T-helper 2 cell treated with Interferon-gamma antibody and Interleukin-4, amounts not matched to agents 100 ng/mL and 5 ng/mL, for 36 hours (primary cell): ENCODE measurements around the gene ZCWPW2. TPM values are rescaled to one million over a fixed set of nuclear protein-coding genes. Genes with fewer than 3 reads are reported as not detected.

Experiments used
- intact Hi-C: fragments of 100-400 bp; cut with micrococcal nuclease; formaldehyde crosslinking; loops from one replicate; pipeline ENCODE4 v1.15.1; 2023
- total RNA-seq: library from RNA; stranded (reverse); gene quantifications from 2 replicates; pipeline ENCODE4 v1.2.3, GENCODE V29; 2022

The ZCWPW2 gene, protein sequence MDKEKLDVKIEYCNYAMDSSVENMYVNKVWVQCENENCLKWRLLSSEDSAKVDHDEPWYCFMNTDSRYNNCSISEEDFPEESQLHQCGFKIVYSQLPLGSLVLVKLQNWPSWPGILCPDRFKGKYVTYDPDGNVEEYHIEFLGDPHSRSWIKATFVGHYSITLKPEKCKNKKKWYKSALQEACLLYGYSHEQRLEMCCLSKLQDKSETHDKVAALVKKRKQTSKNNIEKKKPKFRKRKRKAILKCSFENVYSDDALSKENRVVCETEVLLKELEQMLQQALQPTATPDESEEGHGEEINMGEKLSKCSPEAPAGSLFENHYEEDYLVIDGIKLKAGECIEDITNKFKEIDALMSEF
- total RNA-seq: 0.18 TPM in 1 of 2 replicates, not detected in the other

DNA sequence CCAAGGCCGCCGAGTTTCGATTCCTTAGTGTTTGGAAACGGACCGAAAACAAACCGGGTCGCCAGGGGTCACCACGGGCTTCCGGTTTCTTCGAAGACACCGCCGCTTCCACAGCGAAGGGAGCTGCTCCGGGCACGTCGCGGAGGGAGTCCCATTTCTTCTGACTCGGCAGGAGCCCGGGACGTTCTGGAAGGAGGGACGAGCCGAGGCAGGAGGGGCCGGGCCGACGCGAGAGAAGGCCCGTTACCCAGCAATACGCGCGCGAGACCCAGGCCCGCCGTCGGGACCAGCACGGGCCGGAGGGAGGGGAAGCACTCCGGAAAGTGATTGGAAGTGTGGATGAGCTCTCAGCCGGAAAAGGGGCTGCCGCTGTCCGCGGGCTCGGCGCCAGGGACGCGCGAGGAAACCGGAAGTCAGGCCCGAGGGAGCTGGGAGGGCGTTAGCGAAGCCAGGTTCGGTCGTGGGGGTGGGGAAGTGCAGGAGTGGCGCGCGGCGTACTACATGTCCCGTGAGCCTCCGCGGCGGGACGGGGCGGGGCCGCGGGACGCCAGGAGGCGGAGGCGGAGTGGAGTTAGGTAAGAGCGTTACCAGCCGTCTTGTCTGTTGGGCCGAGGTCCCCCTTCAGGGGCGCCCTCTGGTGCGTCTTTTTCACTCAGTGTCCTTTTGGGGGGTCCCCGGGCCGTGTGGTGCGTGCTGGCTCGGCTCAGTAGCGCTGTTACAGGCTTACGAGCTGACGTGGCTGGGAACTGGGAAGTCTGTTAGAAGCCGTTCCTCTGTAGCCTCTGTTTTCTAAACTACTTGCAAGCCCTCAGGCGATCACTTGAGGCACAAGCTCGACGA, at the start of gene ZCWPW2, which contains the start of gene AZI2:
TSS of gene ZCWPW2 (plus strand) at position 93 of the 840 bp plus-strand sequence. CDS start 64,348 bp downstream, outside the sequence.
TSS of gene AZI2 (minus strand) at position 196 of the 840 bp plus-strand sequence. CDS start 8,207 bp downstream, outside the sequence.
- intact Hi-C loops: loop anchor here (1.0 to 5.0 kb wide), 7 partner anchors 23 to 980 kb away; partner anchors contain the start of genes CMC1, NEK10 and SLC4A7

GRCh38 chr3:28299705-28300104, 48.8 kb upstream of the ZCWPW2 start:
- intact Hi-C loops: no loop called here

DNA sequence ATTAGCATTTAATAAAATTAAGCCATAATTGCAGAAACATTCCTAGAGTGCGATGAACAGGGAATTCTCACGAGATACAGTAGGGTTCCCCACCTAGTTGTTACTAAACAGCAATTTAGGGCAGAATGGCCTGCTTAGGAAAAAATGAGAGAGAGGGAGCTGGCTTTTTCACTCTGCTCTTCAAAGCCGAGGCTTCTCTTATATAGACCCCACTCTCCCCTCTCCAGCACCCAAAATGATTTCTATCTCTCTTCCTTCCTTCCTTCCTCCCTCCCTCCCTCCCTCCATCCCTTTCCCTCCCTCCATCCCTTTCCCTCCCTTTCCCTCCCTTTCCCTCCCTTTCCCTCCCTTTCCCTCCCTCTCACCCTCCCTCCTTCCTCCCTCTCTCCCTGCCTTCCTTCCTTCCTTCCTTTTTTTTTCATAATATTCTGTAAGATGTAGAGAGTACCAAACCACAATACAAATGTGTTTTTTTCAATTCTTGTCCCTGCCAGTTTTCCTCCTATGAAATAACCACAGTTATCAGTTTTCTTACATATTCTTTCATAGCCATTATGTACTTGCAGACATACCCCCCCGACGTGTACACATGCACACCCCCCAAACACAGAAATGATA, 48.1 kb upstream of the ZCWPW2 start:
- intact Hi-C loops: no loop called here

- intact Hi-C loops: no loop called here
Observed at GRCh38 chr3:28301688-28302087, 46.8 kb upstream of the ZCWPW2 start.

DNA sequence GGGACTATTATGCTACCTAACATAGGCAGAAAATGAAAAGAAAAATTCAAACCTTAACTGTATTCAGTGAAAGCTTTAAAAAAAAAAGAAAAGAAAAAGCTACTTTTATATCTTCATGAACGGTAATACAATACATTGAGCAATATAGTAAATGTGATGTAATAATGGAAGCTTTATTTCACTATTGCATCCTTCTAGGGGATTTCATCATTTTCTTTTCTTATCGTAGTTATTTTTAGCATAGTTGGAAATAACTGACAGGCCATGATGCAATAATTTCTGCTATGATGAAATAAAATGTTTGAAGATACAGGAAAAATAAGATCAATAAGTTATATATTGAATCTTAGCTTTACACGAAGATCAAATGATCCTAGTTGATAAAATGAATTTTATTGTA, 40.3 kb upstream of the ZCWPW2 start:
- intact Hi-C loops: no loop called here

- intact Hi-C loops: no loop called here
Observed at GRCh38 chr3:28315711-28316110, 32.8 kb upstream of the ZCWPW2 start.

GRCh38 chr3:28316226-28316625, 32.3 kb upstream of the ZCWPW2 start:
- intact Hi-C loops: no loop called here

DNA sequence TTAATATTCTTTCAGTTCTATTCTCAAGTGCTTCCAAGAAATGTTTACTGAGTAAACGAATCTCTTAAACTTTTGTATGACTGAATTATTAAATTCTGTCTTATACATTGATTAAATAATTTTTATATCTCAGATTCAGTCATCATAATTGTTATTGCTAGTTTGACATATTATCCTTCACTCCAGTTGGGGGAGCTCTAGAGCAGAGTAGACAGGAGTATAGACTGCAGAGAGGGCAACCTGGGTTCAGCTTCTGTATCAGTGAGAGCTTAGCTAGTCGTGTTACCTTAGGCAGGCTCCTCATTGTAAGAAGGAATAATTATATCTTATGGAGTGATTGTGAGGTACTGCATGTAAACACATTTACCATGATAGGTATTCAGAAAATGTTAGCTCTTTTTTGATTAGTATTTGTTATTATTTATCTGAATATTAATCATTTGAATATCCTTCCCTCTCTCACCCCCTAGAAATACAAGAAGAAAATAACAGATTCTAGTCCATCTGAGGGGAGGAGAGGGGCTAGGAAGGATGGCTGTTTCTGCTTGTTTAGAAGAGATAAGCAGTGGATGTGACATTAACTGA, 31.0 kb upstream of the ZCWPW2 start:
- intact Hi-C loops: loop anchor here (1.0 kb wide), 1 partner anchor 9 kb away; no protein-coding TSS in a partner anchor

GRCh38 chr3:28320981-28321380, 27.5 kb upstream of the ZCWPW2 start:
- intact Hi-C loops: loop anchor here (10.0 kb wide), 2 partner anchors 416 to 1186 kb away; no protein-coding TSS in a partner anchor

GRCh38 chr3:28322464-28322863, 26.1 kb upstream of the ZCWPW2 start:
- intact Hi-C loops: loop anchor here (10.0 kb wide), 2 partner anchors 418 to 1188 kb away; no protein-coding TSS in a partner anchor

GRCh38 chr3:28326458-28326926, 22.0 kb upstream of the ZCWPW2 start:
- intact Hi-C loops: loop anchor here (1.0 to 10.0 kb wide), 8 partner anchors 9 to 1192 kb away; partner anchors contain the start of genes AZI2, CMC1, EOMES and SLC4A7

GRCh38 chr3:28328188-28329151, 20.1 kb upstream of the ZCWPW2 start:
- intact Hi-C loops: loop anchor here (1.0 to 10.0 kb wide), 6 partner anchors 86 to 1194 kb away; partner anchors contain the start of genes CMC1 and SLC4A7

GRCh38 chr3:28334552-28334951, 14.0 kb upstream of the ZCWPW2 start:
- intact Hi-C loops: no loop called here

DNA sequence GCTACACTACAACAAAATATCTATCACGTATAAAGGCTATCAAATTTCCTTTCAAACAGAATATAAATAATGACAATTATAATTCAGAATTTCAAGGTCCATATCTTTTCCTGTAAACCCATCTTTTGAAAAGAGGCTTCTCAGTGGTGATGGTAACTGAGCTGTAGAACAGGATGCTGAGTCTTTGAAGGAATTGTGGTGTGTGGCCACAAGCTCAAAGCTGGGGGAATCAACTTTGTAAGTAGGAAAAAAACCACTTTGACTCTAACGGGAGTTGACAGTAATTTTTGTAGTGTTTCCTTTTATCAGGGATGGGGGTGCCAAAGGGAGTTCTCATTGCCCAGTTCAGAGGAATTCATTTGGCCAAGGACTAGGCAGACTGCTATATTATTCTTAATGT, 13.3 kb upstream of the ZCWPW2 start:
- intact Hi-C loops: no loop called here

DNA sequence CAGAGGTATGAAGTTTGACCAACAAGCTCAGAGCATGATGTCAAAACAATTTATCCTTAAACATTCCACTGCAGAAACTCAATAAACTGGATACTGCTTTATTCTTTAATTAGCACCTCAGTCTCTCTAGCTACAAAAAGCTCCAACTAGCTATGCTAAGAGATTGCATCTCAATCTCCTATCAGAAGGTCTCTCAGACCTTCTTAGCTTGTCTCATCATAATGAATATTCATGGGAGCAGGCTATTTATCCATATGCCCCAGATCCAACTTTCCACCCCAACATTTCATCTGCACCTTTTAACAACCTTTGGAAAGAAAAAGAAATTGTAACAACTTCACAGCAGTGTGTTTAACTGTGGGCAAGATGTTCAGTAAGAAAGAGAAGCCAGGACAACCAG, 11.3 kb upstream of the ZCWPW2 start:
- intact Hi-C loops: no loop called here

DNA sequence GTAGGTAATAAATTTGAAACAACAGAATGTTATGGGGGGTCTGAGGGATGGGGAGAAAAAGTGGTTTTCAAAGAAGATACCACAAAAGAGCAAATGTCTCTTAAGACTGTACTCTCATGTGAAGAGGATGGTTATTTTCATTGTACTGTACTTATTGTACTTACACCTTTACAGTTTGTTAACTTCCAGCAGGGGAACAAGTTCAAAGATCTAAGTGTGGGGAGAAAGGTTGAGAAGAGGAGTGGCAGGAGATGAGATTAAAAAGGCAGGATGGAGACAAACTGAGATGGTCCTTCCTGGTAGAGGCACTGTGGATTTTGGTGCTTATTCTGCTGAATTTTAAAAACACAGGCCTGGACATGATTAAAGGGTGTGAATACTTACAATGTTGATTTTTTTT, 5.4 kb upstream of the ZCWPW2 start:
- intact Hi-C loops: no loop called here

- intact Hi-C loops: loop anchor here (5.0 kb wide), 1 partner anchor 713 kb away; no protein-coding TSS in a partner anchor
Observed at GRCh38 chr3:28345690-28346089, 2.8 kb upstream of the ZCWPW2 start.

- intact Hi-C loops: loop anchor here (1.0 to 5.0 kb wide), 5 partner anchors 21 to 979 kb away; partner anchors contain the start of gene NEK10
Observed at GRCh38 chr3:28347374-28348264, 902 bp upstream of the ZCWPW2 start.
